SU-DHL-6 (cell line): Measurements from ENCODE around the gene TMEM108.

Source experiments
- H2AFZ ChIP-seq: fragments of 200-600 bp; sonication (generic); 2 replicates; pipeline ENCODE4 v1.6.1; 2014; ENCODE audit warnings: low read depth, mild to moderate bottlenecking, moderate library complexity, mixed read lengths, antibody characterized with exemption, low read length; ENCODE audit not compliant: severe bottlenecking
- H3F3A ChIP-seq: fragments of 200-600 bp; shearing (Covaris generic); 2 replicates; pipeline ENCODE4 v1.6.0; 2016; ENCODE audit warnings: antibody characterized with exemption, mild to moderate bottlenecking; ENCODE audit not compliant: insufficient read depth
- H3K27ac ChIP-seq: fragments of 200-600 bp; sonication (generic); 2 replicates; pipeline ENCODE4 v1.5.1; 2016; ENCODE audit warnings: low read depth, mild to moderate bottlenecking, low read length, moderate library complexity, mixed read lengths
- H3K27me3 ChIP-seq: fragments of 200-600 bp; sonication (generic), shearing (Covaris generic); 2 replicates; pipeline ENCODE4 v1.6.0; 2014; ENCODE audit warnings: mild to moderate bottlenecking, low read length
- H3K36me3 ChIP-seq: fragments of 200-600 bp; sonication (generic); 2 replicates; pipeline ENCODE4 v1.6.1; 2014; ENCODE audit warnings: mild to moderate bottlenecking, low read length, mixed read lengths
- H3K4me2 ChIP-seq: fragments of 300-600, 200-600 bp; shearing (Covaris generic), sonication (generic); 2 replicates; pipeline ENCODE4 v1.6.0; 2014; ENCODE audit warnings: low read length, low read depth, mild to moderate bottlenecking; ENCODE audit not compliant: poor library complexity, severe bottlenecking
- H3K4me3 ChIP-seq: fragments of 200-600 bp; sonication (generic); 2 replicates; pipeline ENCODE4 v1.5.1; 2014; ENCODE audit warnings: antibody characterized with exemption, low read length, mild to moderate bottlenecking, mixed read lengths; ENCODE audit not compliant: insufficient read depth, poor library complexity, severe bottlenecking
- H3K79me2 ChIP-seq: fragments of 200-600 bp; sonication (generic); 2 replicates; pipeline ENCODE4 v1.6.1; 2014; ENCODE audit warnings: mild to moderate bottlenecking, low read length, moderate library complexity; ENCODE audit not compliant: insufficient read depth
- H3K9ac ChIP-seq: fragments of 200-600 bp; sonication (generic); 2 replicates; pipeline ENCODE4 v1.7.0; 2014; ENCODE audit warnings: mild to moderate bottlenecking, low read length
- H3K9me2 ChIP-seq: fragments of 200-600 bp; sonication (generic); replicated peaks from 2 replicates; pipeline ENCODE4 v1.6.1; 2014; ENCODE audit warnings: low read length; ENCODE audit not compliant: insufficient read depth
- H3K9me3 ChIP-seq: fragments of 200-600 bp; sonication (generic); 2 replicates; pipeline ENCODE4 v1.6.1; 2014; ENCODE audit warnings: low read length, mixed read lengths; ENCODE audit not compliant: insufficient read depth
- H4K20me1 ChIP-seq: fragments of 200-600 bp; sonication (generic); 2 replicates; pipeline ENCODE4 v1.6.1; 2014; ENCODE audit warnings: low read depth, mild to moderate bottlenecking, antibody characterized with exemption, low read length, moderate library complexity, mixed read lengths
- CTCF ChIP-seq: fragments of 200-600 bp; sonication (generic); IDR thresholded peaks from one replicate; pipeline ENCODE4 v1.5.1; 2017; ENCODE audit warnings: antibody characterized with exemption, mild to moderate bottlenecking, low read length, moderate library complexity; ENCODE audit not compliant: insufficient read depth, poor library complexity, severe bottlenecking
- EZH2phosphoT487 ChIP-seq: fragments of 200-600 bp; sonication (generic), shearing (Covaris generic); conservative IDR thresholded peaks from 2 replicates; pipeline ENCODE4 v1.6.1; 2018; ENCODE audit warnings: mild to moderate bottlenecking, antibody characterized with exemption, low read length, moderate library complexity, mixed read lengths

TMEM108 gene

GRCh38 chr3:133383741-133384140 lies 345.6 kb downstream of the TMEM108 start:
- no peak overlapping the region for H3K4me2 ChIP-seq
- no peak overlapping the region for H3K4me3 ChIP-seq
- H3F3A ChIP-seq, result no peaks in the 10 kb centered on the region
- no peak overlapping the region for H2AFZ ChIP-seq
- H3K27ac ChIP-seq, result no peak overlapping the region
- no peaks in the 10 kb centered on the region for H3K9me3 ChIP-seq
- no peak for TF ChIP-seq EZH2phosphoT487
- TF ChIP-seq CTCF, result no peak
- no peaks in the 10 kb centered on the region for H3K79me2 ChIP-seq
- no peaks in the 10 kb centered on the region for H3K9me2 ChIP-seq
- no peaks in the 10 kb centered on the region for H4K20me1 ChIP-seq
- no peak overlapping the region for H3K9ac ChIP-seq
- H3K27me3 ChIP-seq, result no peaks in the 10 kb centered on the region
- no peaks in the 10 kb centered on the region for H3K36me3 ChIP-seq

- no peak overlapping the region for H3K27ac ChIP-seq
- no peaks in the 10 kb centered on the region for H3F3A ChIP-seq
- TF ChIP-seq CTCF, result peak; percentile 69
- TF ChIP-seq EZH2phosphoT487, result no peak
- H4K20me1 ChIP-seq, result no peaks in the 10 kb centered on the region
- H3K9me2 ChIP-seq, result no peaks in the 10 kb centered on the region
- H3K4me3 ChIP-seq, result no peak overlapping the region
- H3K4me2 ChIP-seq, result no peak overlapping the region
- H3K79me2 ChIP-seq, result no peaks in the 10 kb centered on the region
- H3K9ac ChIP-seq, result no peak overlapping the region
- H3K9me3 ChIP-seq, result no peaks in the 10 kb centered on the region
- no peak overlapping the region for H2AFZ ChIP-seq
- H3K36me3 ChIP-seq, result no peaks in the 10 kb centered on the region
- H3K27me3 ChIP-seq, result no peaks in the 10 kb centered on the region
Measured at GRCh38 chr3:133384331-133385027, 346.3 kb downstream of the TMEM108 start.

- H3K9me2 ChIP-seq, result no peaks in the 10 kb centered on the region
- no peak overlapping the region for H3K9ac ChIP-seq
- no peak overlapping the region for H2AFZ ChIP-seq
- no peaks in the 10 kb centered on the region for H3K79me2 ChIP-seq
- H3K27ac ChIP-seq, result no peak overlapping the region
- no peaks in the 10 kb centered on the region for H3K36me3 ChIP-seq
- no peaks in the 10 kb centered on the region for H3F3A ChIP-seq
- H3K27me3 ChIP-seq, result no peaks in the 10 kb centered on the region
- H3K4me2 ChIP-seq, result no peak overlapping the region
- H3K9me3 ChIP-seq, result no peaks in the 10 kb centered on the region
- H4K20me1 ChIP-seq, result no peaks in the 10 kb centered on the region
- no peak for TF ChIP-seq EZH2phosphoT487
- peak; percentile 14 for TF ChIP-seq CTCF
- no peak overlapping the region for H3K4me3 ChIP-seq
Measured at GRCh38 chr3:133386876-133387275, 348.7 kb downstream of the TMEM108 start.
